ENCODE data around the gene RHOF.

The RHOF gene

GRCh38 chr12:121729021-121729420 lies 64.5 kb downstream of the RHOF start:
- DNase-seq: no peak
- in situ Hi-C loops (cut with HindIII; ENCODE audit: low pct_ligation_motif_present, low pct_unique_long_range_greater_than_20kb, low sequenced_read_pairs): no loop called here
